Choroid plexus epithelial cell (primary cell): ENCODE measurements around the gene RALGAPA2.

Source experiments
- DNase-seq: peaks from one replicate; pipeline ENCODE4 v3.0.0-alpha.2; 2010; ENCODE audit warnings: low read depth
- H3K4me3 ChIP-seq: 2 replicates; pipeline ENCODE4 v1.5.1; 2011; ENCODE audit warnings: low read depth, mild to moderate bottlenecking, control low read depth, low read length, moderate library complexity
- CTCF ChIP-seq: conservative IDR thresholded peaks from 2 replicates; pipeline ENCODE4 v1.5.1; 2011; ENCODE audit warnings: low read depth, mild to moderate bottlenecking, control low read depth, inconsistent platforms, low read length, moderate library complexity

The RALGAPA2 gene

DNA sequence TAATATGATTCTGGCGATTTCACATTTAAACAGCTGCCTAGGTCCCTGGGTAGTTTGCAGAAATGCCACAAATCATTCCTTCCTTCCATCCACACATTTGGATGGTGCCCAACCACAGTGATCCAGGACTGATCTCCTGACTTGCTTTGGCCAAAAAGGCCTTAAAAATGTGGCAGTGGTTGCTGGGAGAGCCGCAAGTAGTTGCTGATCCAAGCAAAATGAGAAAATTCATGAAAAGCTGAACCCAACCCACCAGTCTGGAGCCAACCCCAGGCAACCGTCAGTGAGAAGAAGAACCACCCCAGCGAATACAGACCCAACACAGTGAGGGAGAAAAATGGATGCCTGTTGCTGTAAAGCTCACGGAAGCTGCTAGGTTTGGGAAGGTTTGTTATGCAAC, 25.1 kb downstream of the RALGAPA2 start:
- DNase-seq = no peak
- no peak for TF ChIP-seq CTCF
- no peak overlapping the region for H3K4me3 ChIP-seq

DNA sequence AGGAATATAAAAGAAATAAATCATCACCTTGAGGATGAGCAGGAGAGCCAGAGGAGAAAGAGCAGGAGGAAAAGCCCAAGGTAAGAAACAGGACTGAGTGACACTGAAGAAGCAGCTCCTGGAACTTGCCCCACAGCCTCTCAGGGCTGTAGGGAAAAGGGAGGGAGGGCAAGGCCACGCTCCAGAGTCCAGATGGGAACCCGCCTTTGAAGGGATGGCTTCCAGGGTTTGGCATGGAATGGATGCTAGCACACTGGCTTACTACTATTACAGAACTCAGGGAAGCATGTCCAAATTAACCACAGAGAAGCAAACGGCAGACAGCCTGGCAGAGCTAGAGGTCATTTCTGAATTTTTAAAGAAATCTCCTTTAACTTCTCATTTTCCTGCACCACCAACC, 26.8 kb downstream of the RALGAPA2 start:
- no peak overlapping the region for H3K4me3 ChIP-seq
- TF ChIP-seq CTCF = no peak
- no peak for DNase-seq

DNA sequence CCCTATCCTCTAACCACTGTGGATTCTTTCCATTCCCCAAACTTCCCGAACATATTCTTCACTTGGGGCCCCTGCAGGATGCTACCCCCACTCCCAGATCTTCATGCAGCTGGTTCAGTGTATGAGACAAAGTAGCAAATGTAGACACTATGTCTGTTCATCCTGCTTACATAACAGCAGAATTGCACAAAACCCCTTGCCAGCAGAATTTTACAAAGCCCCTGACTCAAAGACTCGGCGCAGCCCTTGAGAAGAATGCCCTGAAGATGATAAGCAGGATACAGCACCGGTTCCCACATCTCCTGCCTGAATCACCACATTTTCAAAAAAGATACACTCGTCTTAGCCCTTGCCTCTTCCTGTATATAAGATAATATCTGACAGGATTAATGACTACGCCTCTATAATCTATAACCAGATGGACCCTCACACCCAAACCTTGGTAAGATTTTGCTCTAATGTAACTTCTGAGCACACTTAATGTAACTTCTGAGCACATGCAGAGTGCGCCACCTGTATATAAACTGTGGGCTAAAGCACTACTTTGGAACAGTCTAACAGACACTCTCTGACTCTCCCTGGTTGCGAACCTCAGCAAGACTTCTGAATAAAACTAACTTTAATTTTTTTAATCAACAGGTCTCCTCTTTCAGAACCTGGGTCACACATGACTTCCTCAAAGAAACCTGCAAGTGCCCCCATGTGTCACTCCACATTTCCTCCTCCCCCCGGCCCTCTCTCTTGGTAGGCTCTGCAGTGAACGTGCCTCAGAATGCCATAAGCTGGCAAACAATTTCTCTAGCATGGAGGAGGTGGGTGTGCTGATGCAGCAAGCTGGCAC, 28.7 kb downstream of the RALGAPA2 start:
- TF ChIP-seq CTCF = no peak
- no peak for DNase-seq
- no peak overlapping the region for H3K4me3 ChIP-seq

- TF ChIP-seq CTCF = no peak
- DNase-seq = no peak
Observed at GRCh38 chr20:20683020-20683419, 29.4 kb downstream of the RALGAPA2 start.

GRCh38 chr20:20680991-20681508, 31.4 kb downstream of the RALGAPA2 start:
- TF ChIP-seq CTCF = no peak
- no peak for DNase-seq
- no peak overlapping the region for H3K4me3 ChIP-seq

More at GRCh38 chr20:20683020-20683419, 29.4 kb downstream of the RALGAPA2 start:
- H3K4me3 ChIP-seq = no peak overlapping the region

DNA sequence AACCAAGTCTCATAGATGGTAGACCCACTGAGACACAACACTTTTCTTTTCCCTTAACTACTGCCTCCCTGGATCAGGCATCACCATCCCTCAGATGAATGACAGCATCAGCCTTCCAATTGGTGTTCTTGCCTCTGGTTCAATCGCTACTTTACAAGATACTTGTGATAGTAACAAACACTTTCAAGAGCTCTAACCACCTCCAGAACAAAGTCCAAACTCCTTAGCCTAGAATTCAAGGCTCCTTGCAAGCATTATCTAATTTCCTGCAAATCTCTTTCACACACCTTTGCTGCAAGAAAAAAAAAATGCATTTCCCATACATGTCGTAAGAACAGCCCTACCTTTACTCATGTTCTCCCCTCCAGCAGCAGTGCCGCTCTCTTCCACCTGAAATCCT, 33.1 kb downstream of the RALGAPA2 start:
- no peak for DNase-seq
- TF ChIP-seq CTCF = no peak
- H3K4me3 ChIP-seq = no peak overlapping the region

GRCh38 chr20:20677186-20677585, 35.3 kb downstream of the RALGAPA2 start:
- DNase-seq = peak; percentile 40
- no peak overlapping the region for H3K4me3 ChIP-seq
- no peak for TF ChIP-seq CTCF
